Ovary (tissue), 3 donors: ENCODE data around the gene DMBX1.

Experiments
- CTCF ChIP-seq, 3 donors: fragments of 450-650 bp in 2 of 3; fragments of 200-600 bp in 1 of 3; IDR thresholded peaks; one replicate each; pipeline versions ENCODE4 v1.5.1 to v1.8.0; 2016 to 2022; ENCODE audit warnings: antibody characterized with exemption in 3 of 3, mild to moderate bottlenecking in 1 of 3
- EP300 ChIP-seq: sonication (generic); formaldehyde crosslinking; IDR thresholded peaks from one replicate; pipeline ENCODE4 v1.6.1; 2017; ENCODE audit warnings: antibody characterized with exemption
- POLR2A ChIP-seq: fragments of 450-650 bp; IDR thresholded peaks from one replicate; pipeline ENCODE4 v1.6.1; 2017; ENCODE audit warnings: antibody characterized with exemption, mild to moderate bottlenecking, moderate library complexity
- donor health status: DM: no; HTN: no; CAD: no.

DNA sequence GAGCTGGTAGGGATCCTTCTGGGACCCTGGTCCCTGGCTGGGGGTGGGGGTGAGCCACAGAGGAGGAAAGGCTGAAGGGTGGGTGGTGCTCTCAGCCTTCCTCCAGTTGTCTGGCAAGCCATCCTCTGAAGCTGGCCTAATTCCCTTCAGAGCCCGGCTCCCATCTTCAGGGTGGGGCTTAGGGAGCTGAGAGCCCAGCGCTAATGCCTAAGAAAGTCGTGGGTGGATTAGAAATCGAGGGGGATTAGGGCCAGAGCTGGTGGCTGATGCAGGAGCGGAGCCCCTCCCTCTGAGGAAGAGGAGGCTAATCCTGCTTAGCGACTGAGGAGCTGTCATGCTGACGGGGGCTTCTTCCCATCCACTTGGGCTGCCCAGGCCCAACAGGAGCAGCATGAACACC, 30.8 kb upstream of the DMBX1 start:
- TF ChIP-seq CTCF (IDR thresholded peaks at IDR 0.05) (no peak), POLR2A (no peak), EP300 (no peak)
